ENCODE results near the gene GET4.

The GET4 gene

GRCh38 chr7:919114-919442 lies 42.7 kb downstream of the GET4 start:
- TF ChIP-seq, protein P1, sequence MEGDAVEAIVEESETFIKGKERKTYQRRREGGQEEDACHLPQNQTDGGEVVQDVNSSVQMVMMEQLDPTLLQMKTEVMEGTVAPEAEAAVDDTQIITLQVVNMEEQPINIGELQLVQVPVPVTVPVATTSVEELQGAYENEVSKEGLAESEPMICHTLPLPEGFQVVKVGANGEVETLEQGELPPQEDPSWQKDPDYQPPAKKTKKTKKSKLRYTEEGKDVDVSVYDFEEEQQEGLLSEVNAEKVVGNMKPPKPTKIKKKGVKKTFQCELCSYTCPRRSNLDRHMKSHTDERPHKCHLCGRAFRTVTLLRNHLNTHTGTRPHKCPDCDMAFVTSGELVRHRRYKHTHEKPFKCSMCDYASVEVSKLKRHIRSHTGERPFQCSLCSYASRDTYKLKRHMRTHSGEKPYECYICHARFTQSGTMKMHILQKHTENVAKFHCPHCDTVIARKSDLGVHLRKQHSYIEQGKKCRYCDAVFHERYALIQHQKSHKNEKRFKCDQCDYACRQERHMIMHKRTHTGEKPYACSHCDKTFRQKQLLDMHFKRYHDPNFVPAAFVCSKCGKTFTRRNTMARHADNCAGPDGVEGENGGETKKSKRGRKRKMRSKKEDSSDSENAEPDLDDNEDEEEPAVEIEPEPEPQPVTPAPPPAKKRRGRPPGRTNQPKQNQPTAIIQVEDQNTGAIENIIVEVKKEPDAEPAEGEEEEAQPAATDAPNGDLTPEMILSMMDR (conservative IDR thresholded peaks at IDR 0.05; ENCODE audit: low read length), result no peak
- DNase-seq (ENCODE audit: low read depth), result no peak
- no peak overlapping the region for H3K4me3 ChIP-seq (ENCODE audit: low read length)

DNA sequence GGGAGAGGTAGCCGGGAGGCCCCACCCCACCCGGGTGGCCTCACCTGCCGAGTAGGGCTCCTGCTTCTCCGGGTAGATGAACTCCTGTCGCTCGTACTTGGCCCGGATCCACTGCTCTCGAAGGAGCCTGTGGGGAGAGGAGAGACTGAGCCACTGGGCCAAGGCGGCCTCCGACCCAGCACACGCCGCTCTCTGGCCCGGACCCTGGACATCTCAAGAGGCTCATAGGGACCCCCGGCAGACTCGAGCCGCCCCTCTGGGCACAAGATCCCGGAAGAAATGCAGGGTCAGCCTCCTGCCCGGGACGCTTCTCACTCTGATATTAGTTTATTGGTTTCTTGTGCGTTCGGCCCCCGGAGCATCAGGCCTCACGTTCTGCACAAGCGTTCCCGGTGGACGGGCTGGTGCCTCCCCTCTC lies 43.6 kb downstream of the GET4 start:
- TF ChIP-seq, protein P1 (conservative IDR thresholded peaks at IDR 0.05; ENCODE audit: low read length), result no peak
- DNase-seq (ENCODE audit: low read depth), result no peak
- H3K4me3 ChIP-seq (ENCODE audit: low read length), result no peak overlapping the region

DNA sequence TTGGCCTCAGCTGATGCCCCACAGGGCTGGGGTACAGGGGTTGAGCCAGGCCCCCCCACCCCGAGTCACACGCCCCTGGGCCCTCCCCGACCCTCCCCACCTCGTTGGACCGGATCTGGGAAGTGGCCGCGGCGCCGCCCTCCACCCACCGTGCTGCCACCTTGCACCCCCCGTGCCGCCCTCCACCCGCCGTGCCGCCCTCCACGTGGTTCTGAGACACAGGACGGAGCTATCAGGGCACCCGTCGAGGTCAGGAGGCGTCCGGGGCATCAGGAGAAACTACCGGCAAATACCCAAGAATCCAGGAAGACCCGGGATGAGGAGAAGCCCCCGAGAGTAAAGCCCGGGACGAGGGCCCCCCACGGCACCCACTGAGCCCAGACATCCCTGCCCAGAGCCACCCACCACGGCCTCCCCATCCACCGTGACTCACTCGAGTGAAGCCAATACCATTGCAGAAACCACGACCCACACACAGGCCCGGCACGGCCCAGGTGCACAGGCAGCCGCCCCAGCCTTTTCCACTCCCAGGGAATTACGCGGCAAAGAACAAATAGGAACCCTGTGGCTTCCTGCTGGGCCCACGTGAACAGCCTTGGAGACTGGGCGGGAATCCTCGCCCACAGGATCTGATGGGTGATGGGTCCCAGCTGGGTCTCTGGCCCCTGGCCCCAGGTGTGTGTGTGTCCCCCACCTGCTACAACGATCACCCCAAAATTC lies 44.2 kb downstream of the GET4 start:
- TF ChIP-seq, protein P1 (conservative IDR thresholded peaks at IDR 0.05; ENCODE audit: low read length), result no peak
- no peak for DNase-seq (ENCODE audit: low read depth)
- no peak overlapping the region for H3K4me3 ChIP-seq (ENCODE audit: low read length)

- DNase-seq (ENCODE audit: low read depth), result no peak
- TF ChIP-seq, protein P1 (conservative IDR thresholded peaks at IDR 0.05; ENCODE audit: low read length), result no peak
These were observed 44.7 kb downstream of the GET4 start for GRCh38 chr7:921071-921461.

DNA sequence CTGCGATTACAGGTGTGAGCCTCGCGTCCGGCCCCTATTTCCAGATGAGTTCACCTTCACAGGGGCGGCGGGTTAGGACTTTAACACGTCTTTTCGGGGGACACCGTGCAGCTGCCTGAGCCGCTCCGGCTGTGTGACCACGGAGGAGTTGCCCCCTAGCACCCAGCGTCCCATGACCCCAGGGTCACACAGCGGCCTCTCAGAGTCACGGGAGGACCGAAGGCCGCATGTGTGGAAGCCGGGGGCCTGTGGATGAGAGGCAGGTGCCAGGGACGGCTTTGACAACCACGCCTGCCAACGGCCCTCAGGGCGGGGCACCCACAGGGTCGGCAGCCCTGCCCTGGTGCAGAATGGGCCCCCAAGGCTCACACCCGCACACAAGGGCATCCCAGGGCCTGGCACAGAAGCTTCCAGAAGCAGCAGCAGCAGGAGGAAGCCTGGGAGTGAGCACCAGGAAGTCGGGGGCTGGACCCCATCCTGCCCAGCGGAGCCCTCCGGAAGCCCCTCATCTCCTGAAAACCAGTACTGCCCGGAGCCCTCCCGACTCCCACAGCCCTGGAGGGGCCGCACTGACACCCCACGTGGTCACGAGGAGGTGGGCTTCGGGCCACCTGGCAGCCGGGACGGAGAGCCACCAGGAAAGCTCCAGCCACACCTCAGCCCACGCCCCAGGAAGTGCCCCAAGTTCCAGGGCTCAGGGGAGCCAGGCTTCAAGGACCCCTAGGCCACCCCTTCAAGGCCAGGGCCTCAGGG lies 45.4 kb downstream of the GET4 start:
- TF ChIP-seq, protein P1 (conservative IDR thresholded peaks at IDR 0.05; ENCODE audit: low read length), result no peak
- H3K4me3 ChIP-seq (ENCODE audit: low read length), result no peak overlapping the region
- DNase-seq (ENCODE audit: low read depth), result no peak

More at GRCh38 chr7:921071-921461, 44.7 kb downstream of the GET4 start:
- no peak overlapping the region for H3K4me3 ChIP-seq (ENCODE audit: low read length)

DNA sequence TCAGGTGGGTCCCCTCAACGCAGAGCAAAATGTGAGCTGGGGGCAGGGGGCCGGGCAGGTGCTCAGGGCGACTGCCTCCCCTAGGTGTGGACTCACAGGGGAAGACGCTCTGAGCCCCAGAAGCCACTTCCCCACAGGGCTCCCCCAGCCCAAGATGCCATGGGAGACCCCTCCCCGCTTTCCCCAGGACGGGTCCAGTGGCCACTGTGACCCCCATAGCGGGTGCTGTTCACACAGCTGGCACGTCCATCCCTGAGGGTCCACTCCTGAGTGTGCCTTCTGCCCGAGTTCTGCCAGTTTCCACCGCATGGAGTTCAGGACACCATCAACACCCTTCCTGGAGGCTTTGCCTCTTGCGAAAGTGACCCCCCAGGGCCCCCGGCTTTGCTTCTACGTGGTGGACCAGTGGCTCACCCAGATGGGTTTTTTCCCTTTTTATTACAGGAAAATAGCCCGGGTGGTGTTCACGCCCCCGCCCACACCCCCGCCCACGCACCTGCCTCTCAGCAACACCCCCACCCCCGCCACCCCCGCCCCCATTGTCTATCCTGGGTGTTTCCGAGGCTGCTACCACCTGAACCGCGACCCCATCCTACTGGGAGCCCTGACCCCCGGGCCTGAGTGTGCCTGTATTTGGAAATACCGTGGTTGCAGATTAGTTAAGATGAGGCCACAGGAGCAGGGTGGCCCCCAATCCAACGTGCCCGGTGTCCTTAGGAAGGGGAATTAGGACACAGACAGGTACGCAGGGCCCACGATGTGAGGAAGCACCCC lies 46.2 kb downstream of the GET4 start:
- DNase-seq (ENCODE audit: low read depth), result no peak
- TF ChIP-seq, protein P1 (conservative IDR thresholded peaks at IDR 0.05; ENCODE audit: low read length), result no peak
- no peak overlapping the region for H3K4me3 ChIP-seq (ENCODE audit: low read length)

Measured in AG10803 (cell line).